H9 (cell line): Measurements from ENCODE around the gene KATNIP. TPM values are rescaled to one million over a fixed set of nuclear protein-coding genes. Genes with fewer than 3 reads are reported as not detected.

Source experiments
- DNase-seq: peaks from one replicate; pipeline ENCODE4 v3.0.0-alpha.2; 2017
- H2AFZ ChIP-seq: one replicate; pipeline ENCODE4 v1.6.1; 2013; ENCODE audit warnings: mild to moderate bottlenecking, low read length, control low read depth, moderate library complexity
- H2AK5ac ChIP-seq: 2 replicates; pipeline ENCODE4 v1.6.1; 2013; ENCODE audit warnings: low read length, control low read depth, mixed read lengths; ENCODE audit not compliant: insufficient read length
- H2BK120ac ChIP-seq: one replicate; pipeline ENCODE4 v1.6.1; 2013; ENCODE audit warnings: low read depth, mild to moderate bottlenecking, low read length, control low read depth, inconsistent platforms; ENCODE audit not compliant: poor library complexity, severe bottlenecking
- H2BK12ac ChIP-seq: 2 replicates; pipeline ENCODE4 v1.6.1; 2013; ENCODE audit warnings: low read length, control low read depth, mixed read lengths, low read depth; ENCODE audit not compliant: insufficient read length
- H2BK15ac ChIP-seq: 2 replicates; pipeline ENCODE4 v1.6.1; 2013; ENCODE audit warnings: low read depth, low read length, control low read depth
- H2BK20ac ChIP-seq: one replicate; pipeline ENCODE4 v1.6.1; 2013; ENCODE audit warnings: low read depth, mild to moderate bottlenecking, low read length, control low read depth, inconsistent platforms; ENCODE audit not compliant: poor library complexity, severe bottlenecking
- H2BK5ac ChIP-seq: 2 replicates; pipeline ENCODE4 v1.6.1; 2013; ENCODE audit warnings: low read length, control low read depth, mixed read lengths; ENCODE audit not compliant: insufficient read length
- H3K14ac ChIP-seq: 2 replicates; pipeline ENCODE4 v1.6.1; 2013; ENCODE audit warnings: low read length, control low read depth; ENCODE audit not compliant: insufficient read depth
- H3K18ac ChIP-seq: 2 replicates; pipeline ENCODE4 v1.6.1; 2013; ENCODE audit warnings: low read depth, mild to moderate bottlenecking, mixed read lengths, low read length, control low read depth; ENCODE audit not compliant: insufficient read length
- H3K23ac ChIP-seq: 2 replicates; pipeline ENCODE4 v1.6.1; 2013; ENCODE audit warnings: low read length, control low read depth, mixed read lengths, low read depth; ENCODE audit not compliant: insufficient read length
- H3K23me2 ChIP-seq: 2 replicates; pipeline ENCODE4 v1.6.1; 2013; ENCODE audit warnings: low read depth, mild to moderate bottlenecking, mixed read lengths, low read length, control low read depth; ENCODE audit not compliant: insufficient read length, poor library complexity, severe bottlenecking
- H3K27ac ChIP-seq: 2 replicates; pipeline ENCODE4 v1.5.1; 2013; ENCODE audit warnings: low read length, control low read depth, mixed read lengths, low read depth; ENCODE audit not compliant: insufficient read length
- H3K27me3 ChIP-seq: 2 replicates; pipeline ENCODE4 v1.6.1; 2013; ENCODE audit warnings: low read length, control low read depth, inconsistent platforms; ENCODE audit not compliant: insufficient read depth
- H3K4ac ChIP-seq: 2 replicates; pipeline ENCODE4 v1.6.1; 2013; ENCODE audit warnings: low read depth, mild to moderate bottlenecking, control low read depth, inconsistent platforms, low read length, moderate library complexity
- H3K4me1 ChIP-seq: 2 replicates; pipeline ENCODE4 v1.6.1; 2013; ENCODE audit warnings: low read length, control low read depth, inconsistent platforms; ENCODE audit not compliant: insufficient read depth
- H3K4me2 ChIP-seq: 2 replicates; pipeline ENCODE4 v1.6.1; 2013; ENCODE audit warnings: low read length, control low read depth, mixed read lengths; ENCODE audit not compliant: insufficient read length, insufficient read depth
- H3K56ac ChIP-seq: 2 replicates; pipeline ENCODE4 v1.6.1; 2013; ENCODE audit warnings: low read depth, mild to moderate bottlenecking, mixed read lengths, low read length, control low read depth; ENCODE audit not compliant: insufficient read length
- H3K79me1 ChIP-seq: 2 replicates; pipeline ENCODE4 v1.6.1; 2013; ENCODE audit warnings: low read depth, mild to moderate bottlenecking, moderate library complexity, low read length, control low read depth, inconsistent platforms; ENCODE audit not compliant: insufficient read depth, poor library complexity, severe bottlenecking
- H3K79me2 ChIP-seq: 2 replicates; pipeline ENCODE4 v1.6.1; 2013; ENCODE audit warnings: low read length, control low read depth, inconsistent platforms; ENCODE audit not compliant: insufficient read depth
- H3K9ac ChIP-seq: 2 replicates; pipeline ENCODE4 v1.6.1; 2013; ENCODE audit warnings: low read length, control low read depth, mixed read lengths; ENCODE audit not compliant: insufficient read length; ENCODE audit errors: extremely low read depth
- H3K9me3 ChIP-seq: one replicate; pipeline ENCODE4 v1.6.1; 2013; ENCODE audit warnings: low read depth, low read length, inconsistent platforms; ENCODE audit not compliant: control insufficient read depth
- H3T11ph ChIP-seq: one replicate; pipeline ENCODE4 v1.6.1; 2013; ENCODE audit warnings: mild to moderate bottlenecking, low read length, control low read depth, inconsistent platforms
- H4K20me1 ChIP-seq: one replicate; pipeline ENCODE4 v1.6.1; 2013; ENCODE audit not compliant: control insufficient read depth, insufficient read length, insufficient read depth
- H4K5ac ChIP-seq: 2 replicates; pipeline ENCODE4 v1.6.1; 2013; ENCODE audit warnings: low read depth, mild to moderate bottlenecking, mixed read lengths, low read length, control low read depth; ENCODE audit not compliant: insufficient read length
- H4K8ac ChIP-seq: replicated peaks from 2 replicates; pipeline ENCODE4 v1.6.1; 2013; ENCODE audit warnings: low read length, control low read depth, mixed read lengths, low read depth; ENCODE audit not compliant: insufficient read length
- H4K91ac ChIP-seq: 2 replicates; pipeline ENCODE4 v1.6.1; 2013; ENCODE audit warnings: low read depth, mild to moderate bottlenecking, moderate library complexity, mixed read lengths, low read length, control low read depth; ENCODE audit not compliant: insufficient read length
- H3K27ac Mint-ChIP-seq, 3 experiments: 2 replicates in 2 of 3; 3 replicates in 1 of 3; pipeline ENCODE4 v1.8.0; 2020 to 2021; ENCODE audit warnings: mixed read lengths in 3 of 3, mild to moderate bottlenecking in 1 of 3, moderate library complexity in 1 of 3
- H3K27me3 Mint-ChIP-seq: 2 replicates; pipeline ENCODE4 v1.8.0; 2021; ENCODE audit warnings: low read depth, mild to moderate bottlenecking, moderate library complexity, mixed read lengths
- H3K36me3 Mint-ChIP-seq, 3 experiments: 2 replicates in 2 of 3; 3 replicates in 1 of 3; pipeline ENCODE4 v1.8.0; 2020 to 2021; ENCODE audit warnings: low read depth in 3 of 3, mixed read lengths in 3 of 3; ENCODE audit not compliant: insufficient read depth in 1 of 3
- H3K4me1 Mint-ChIP-seq, 2 experiments: 2 replicates each; pipeline ENCODE4 v1.8.0; 2020; ENCODE audit warnings: mixed read lengths in 2 of 2
- H3K4me3 Mint-ChIP-seq, 2 experiments: 2 replicates in 1 of 2; 3 replicates in 1 of 2; pipeline ENCODE4 v1.8.0; 2020 to 2021; ENCODE audit warnings: mild to moderate bottlenecking in 2 of 2, mixed read lengths in 2 of 2, moderate library complexity in 1 of 2
- H3K9me3 Mint-ChIP-seq, 2 experiments: 2 replicates in 1 of 2; 3 replicates in 1 of 2; pipeline ENCODE4 v1.8.0; 2020; ENCODE audit warnings: mild to moderate bottlenecking in 2 of 2, mixed read lengths in 2 of 2, moderate library complexity in 1 of 2
- CTCF ChIP-seq: fragments of 200-600 bp; sonication (generic); conservative IDR thresholded peaks from 3 replicates; pipeline ENCODE4 v1.8.0; 2021; ENCODE audit warnings: antibody characterized with exemption, mild to moderate bottlenecking
- WGBS: extraction: QIAGEN DNeasy Blood & Tissue Kit; methylation state at CpG from one replicate; pipeline ENCODE4 v1.1.7; 2013; ENCODE audit warnings: missing lambda C conversion rate, low lambda C conversion rate, mixed read lengths; ENCODE audit not compliant: insufficient read length; ENCODE audit errors: extremely low coverage; 5-methylcytosine and 5-hydroxymethylcytosine counted together
- total RNA-seq: library from RNA; stranded (reverse); gene quantifications from 2 replicates; pipeline ENCODE4 v1.2.1, GENCODE V29; 2021

Gene KATNIP
- total RNA-seq, 1 experiment from 2014 or later: 13.2 TPM

GRCh38 chr16:27539636-27540035 is 10.3 kb upstream of the KATNIP start:
- H3K9me3 Mint-ChIP-seq: no peaks in the 10 kb centered on the region
- WGBS: no CpG with 5 or more reads among the region's 5 CpGs
- no peaks in the 10 kb centered on the region for H4K20me1 ChIP-seq
- no peaks in the 10 kb centered on the region for H3K27me3 Mint-ChIP-seq
- H3K23me2 ChIP-seq: no peaks in the 10 kb centered on the region
- no peak overlapping the region for H3T11ph ChIP-seq
- no peak overlapping the region for H4K8ac ChIP-seq
- no peak overlapping the region for H2BK120ac ChIP-seq
- H3K27ac ChIP-seq: no peak overlapping the region
- no peak overlapping the region for H2BK20ac ChIP-seq
- H3K36me3 Mint-ChIP-seq: peaks cover 67 to 86% (median 85%) of the 10 kb centered on the region in 3 experiments
- no peak overlapping the region for H3K14ac ChIP-seq
- H3K4me3 Mint-ChIP-seq: no peak overlapping the region
- H3K9me3 ChIP-seq: no peaks in the 10 kb centered on the region
- H3K4me1 Mint-ChIP-seq: no peaks in the 10 kb centered on the region
- no peaks in the 10 kb centered on the region for H3K79me2 ChIP-seq
- no peak overlapping the region for H2BK12ac ChIP-seq
- H3K56ac ChIP-seq: no peak overlapping the region
- no peak for TF ChIP-seq CTCF
- no peaks in the 10 kb centered on the region for H3K79me1 ChIP-seq
- DNase-seq: no peak
- H3K9ac ChIP-seq: no peak overlapping the region
- no peak overlapping the region for H4K91ac ChIP-seq
- H3K23ac ChIP-seq: no peak overlapping the region
- H3K27me3 ChIP-seq: no peaks in the 10 kb centered on the region
- no peak overlapping the region for H2AFZ ChIP-seq
- H3K4me2 ChIP-seq: no peak overlapping the region
- H3K27ac Mint-ChIP-seq: no peak overlapping the region
- H3K4ac ChIP-seq: no peak overlapping the region
- no peaks in the 10 kb centered on the region for H3K4me1 ChIP-seq
- no peak overlapping the region for H2AK5ac ChIP-seq
- no peak overlapping the region for H2BK5ac ChIP-seq
- no peak overlapping the region for H3K18ac ChIP-seq
- H2BK15ac ChIP-seq: no peak overlapping the region
- H4K5ac ChIP-seq: no peak overlapping the region
